ENCODE results near the gene HSF4. TPM values are rescaled to one million over a fixed set of nuclear protein-coding genes. Genes with fewer than 3 reads are reported as not detected.
A peak's percentile ranks its signal among the peaks of the same experiment; 100 is the strongest.

Gene HSF4
- total RNA-seq, 1 experiment from 2014 or later, result 17.9 TPM

DNA sequence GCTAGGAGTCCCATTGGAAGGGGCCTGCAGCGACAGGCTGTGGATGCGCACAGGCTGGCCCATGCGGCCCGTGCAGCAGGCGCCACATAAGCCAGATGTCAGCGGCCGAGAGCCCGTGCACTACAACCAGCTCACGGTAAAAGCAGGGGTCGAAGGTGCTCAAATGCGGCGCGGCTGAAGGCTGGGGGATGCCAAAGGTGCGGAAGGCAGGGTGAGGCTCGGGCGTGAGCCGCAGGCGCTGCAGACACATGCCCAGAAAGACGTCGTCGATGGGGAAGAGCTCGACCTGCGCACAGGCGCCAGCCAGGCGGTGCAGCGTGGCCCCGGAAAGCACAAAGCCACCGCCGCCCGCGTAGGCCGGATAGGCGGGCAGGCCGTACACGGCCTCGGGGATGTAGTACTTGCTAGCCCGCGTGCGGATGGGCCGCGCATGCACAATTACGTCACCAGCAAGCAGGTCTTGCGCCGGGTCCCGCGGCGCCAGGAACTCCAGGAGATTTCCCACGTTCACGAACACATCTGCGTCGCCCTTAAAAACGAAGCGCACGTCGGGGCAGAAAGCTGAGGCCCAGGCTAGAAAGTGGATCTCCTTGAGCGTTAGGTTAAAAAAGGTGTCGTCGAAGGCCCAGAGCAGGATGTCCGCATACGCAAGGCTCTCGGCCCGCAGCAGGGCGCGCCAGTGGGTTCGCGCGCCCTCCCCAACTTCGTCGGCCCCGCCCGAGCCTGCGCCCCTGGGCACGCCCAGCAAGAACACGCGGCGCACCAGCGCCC lies 15.1 kb upstream of the HSF4 start:
- DNase-seq (ENCODE audit: low spot score), result no peak
- in situ Hi-C loops (cut with HindIII; ENCODE audit: low sequenced_read_pairs), result no loop called here

DNA sequence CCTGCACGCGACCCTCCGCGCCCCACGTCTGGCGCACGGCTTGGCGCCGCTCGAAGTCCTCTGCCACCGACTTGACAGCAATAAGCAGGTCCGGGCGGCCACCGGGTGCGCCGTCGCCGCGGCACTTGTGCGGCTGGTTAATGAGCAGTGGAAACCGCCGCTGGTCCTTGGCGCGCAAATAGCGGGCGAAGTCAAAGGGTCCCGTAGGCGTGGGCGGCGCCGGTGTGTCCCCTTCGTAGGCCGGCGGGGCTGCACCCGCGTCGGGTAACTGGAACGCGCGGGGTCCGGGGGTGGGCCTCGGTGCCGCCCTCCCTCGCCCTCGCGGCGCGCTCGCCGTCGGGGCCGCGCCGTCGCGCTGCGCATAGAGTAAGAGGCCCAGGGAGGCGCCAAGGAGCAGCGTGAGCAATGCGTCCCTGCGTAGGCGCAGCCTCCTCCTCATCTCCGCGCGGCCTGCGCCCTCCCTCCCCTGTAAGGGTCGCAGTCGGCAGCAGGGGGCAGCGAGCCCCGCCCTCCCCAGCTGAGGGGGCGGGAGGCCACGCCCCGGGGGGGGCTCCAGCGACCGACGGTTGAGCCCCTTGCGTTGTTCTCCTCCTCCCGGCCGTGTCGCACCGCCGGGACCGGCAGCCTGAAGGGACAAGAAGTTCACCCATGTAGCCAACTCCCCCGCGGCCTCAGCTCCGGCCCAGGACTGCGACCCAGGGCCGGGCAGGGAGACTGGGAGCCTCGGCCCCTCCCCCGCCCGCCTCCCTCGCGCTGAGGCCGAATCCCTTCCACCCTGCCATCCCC lies 14.3 kb upstream of the HSF4 start:
- DNase-seq (ENCODE audit: low spot score), result no peak
- in situ Hi-C loops (cut with HindIII; ENCODE audit: low sequenced_read_pairs), result no loop called here

DNA sequence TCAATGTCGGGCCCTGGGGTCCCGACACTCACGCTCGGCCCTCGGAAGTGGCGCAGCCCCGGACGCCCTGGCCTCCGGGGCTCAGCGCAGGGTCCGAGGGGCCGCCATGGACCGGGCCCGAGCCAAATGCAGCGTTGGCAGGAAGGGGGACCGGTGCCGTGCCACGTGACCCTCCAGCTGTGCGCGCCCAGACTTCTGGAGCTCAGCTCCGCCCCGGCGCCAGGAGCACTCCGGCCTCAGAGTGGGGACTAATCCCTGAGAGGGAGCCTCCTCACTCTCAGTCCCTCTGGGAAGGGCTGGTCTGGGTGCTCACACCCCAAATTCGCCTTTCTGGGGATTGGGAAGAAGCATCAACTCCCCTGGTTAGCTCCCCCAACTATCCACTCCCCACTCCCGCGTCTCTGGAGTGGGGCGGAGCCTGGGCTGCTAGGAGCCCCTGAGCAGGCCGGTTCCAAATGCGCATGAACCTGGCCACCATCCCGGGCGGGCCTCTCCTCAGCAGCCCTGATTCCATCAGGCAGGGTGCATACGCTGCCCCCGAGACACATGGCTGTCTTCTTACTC lies 13.6 kb upstream of the HSF4 start, which contains the start of gene B3GNT9:
TSS of gene B3GNT9 (minus strand) at position 166 of the 564 bp plus-strand sequence. CDS start 513 bp downstream, outside the sequence.
- no peak for DNase-seq (ENCODE audit: low spot score)
- in situ Hi-C loops (cut with HindIII; ENCODE audit: low sequenced_read_pairs), result no loop called here

DNA sequence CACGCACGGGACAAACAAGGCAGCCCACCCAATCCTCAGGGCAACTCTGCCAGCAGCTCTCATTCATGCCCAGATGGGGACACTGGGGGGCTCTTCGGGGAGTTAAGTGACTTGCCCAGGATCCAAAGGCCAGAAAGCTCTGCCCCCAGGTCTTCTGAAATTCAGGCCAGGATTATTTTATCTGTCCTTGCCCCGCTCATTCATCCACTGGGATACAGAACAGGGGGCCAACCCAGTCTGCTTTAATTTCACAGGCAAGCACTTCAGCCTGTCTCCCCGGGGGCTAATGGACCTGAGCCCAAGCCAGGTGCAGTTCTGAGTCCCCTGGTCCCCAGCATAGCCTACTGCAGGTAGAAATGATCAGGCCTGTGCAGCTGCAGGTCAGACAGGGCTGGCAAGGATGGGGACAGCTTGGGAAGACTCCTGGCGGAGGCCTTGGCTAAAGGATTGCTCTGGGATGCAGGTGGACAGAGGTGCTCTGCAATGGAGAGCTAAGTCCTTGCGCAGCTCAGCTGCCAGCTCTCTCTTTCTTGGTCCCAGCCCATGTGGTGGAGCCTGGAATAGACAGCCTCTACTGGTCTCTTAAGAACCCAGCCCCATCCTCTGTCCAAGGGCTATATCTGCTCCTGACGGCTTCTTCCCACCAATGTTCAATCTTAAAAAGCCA lies 13.0 kb upstream of the HSF4 start:
- in situ Hi-C loops (cut with HindIII; ENCODE audit: low sequenced_read_pairs), result no loop called here
- no peak for DNase-seq (ENCODE audit: low spot score)

DNA sequence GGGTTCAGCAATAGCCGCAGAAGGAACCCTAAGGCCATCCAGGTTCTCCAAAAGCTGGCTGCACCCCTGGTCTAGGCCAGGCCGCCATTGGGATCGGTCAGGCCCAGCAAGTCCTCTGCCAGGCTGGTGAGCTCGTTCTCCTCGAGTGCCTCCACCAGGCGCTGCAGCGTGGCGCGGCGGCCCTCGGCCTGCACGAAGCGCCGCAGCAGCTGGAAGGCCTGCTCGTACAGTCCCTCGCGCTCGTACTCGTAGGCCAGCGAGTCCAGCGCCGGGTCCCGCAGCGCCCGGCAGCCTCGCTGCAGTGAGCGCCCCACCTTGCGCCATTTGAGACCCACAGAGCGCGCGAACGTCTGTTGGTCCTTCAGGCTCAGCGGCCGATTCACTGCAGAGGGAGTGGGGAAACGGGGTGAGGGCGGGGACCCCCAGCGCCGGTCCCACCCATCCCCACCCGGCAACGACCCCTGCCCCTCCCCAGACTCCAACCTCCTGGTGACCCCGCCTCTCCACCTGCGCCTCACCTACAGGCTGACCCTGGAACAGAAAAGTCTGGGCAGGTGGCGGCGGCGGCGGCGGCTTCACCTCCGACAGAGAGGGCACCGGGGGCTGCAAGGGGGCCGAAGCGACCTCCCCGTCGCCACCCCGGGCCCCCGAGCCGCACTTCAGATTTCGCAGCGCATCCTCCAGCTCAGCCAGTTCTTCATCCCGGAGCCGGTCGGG lies 9.8 kb upstream of the HSF4 start:
- DNase-seq (ENCODE audit: low spot score), result no peak
- in situ Hi-C loops (cut with HindIII; ENCODE audit: low sequenced_read_pairs), result no loop called here

DNA sequence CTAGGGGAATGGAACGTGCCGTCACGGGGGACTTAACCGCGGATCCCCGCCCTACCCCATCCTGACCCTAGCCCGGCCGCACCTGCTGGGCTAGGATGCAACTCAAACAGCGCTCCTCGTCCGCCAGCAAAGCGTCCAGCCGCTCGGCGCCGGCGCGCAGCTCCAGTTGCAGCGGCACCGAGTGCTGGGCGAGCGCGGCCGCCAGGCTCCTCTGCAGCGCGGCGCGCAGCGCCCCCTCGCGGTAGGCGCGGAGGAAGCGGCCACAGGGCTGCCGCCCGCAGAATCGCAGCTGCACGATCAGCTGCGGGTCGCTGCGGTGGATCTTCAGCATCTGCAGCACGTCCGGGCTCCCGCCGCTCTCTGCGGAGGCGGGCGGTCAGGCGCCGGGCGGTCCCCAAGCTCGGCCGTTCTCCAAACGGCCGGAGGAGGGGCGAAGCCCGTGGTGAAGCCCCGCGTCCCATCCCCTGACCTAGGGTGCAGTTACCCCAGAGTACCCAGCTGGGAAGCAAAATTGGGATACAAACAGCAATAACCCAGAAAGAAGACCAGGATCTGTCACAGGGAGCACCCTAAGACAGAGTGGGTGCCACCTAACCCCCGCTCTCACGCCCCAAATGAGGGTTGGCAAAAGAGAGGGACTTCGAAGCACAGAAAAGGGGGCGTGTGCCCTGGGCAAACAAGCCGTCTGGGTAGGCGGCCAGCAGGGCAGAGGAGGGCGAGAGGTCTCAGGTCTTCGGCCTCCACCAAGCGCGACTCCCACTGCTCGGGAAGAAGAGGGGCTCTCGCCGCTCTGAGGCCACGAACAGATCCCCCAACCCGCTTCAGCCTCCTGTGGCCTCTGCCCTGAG lies 9.0 kb upstream of the HSF4 start:
- in situ Hi-C loops (cut with HindIII; ENCODE audit: low sequenced_read_pairs), result no loop called here
- peak; percentile 63 for DNase-seq (ENCODE audit: low spot score)

DNA sequence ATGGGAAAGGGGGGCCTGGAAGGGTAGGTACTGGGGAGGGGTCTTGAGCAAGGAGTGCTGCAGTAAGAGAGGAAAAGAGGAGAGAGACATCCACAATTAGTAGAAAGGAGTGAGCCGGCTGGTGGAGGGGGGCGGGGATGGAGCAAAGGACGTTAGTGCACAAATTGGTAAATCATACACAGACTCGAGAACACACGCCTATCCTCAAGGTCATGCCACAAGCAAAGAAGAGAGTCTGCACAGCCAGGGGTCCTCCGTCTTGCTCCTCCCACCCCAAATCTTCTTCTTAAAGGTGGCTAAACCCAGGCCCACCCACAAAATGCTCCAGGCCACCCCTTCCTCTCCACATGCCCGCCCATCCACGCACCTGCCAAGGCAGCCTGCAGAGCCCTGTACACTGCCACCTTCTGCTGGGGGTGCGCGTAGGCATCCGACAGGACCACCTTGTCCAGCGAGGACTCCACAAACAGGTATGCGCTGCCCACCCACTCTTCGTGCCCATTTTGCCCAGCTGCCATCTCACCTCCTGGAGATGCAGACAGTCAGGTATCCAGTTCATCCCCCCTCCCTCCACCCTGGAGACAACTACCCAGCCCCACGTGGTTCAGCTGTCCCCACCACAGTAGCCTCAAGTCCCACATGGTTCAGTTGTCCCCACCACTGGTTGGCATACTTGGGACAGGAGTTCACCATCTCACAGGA lies 8.3 kb upstream of the HSF4 start:
- in situ Hi-C loops (cut with HindIII; ENCODE audit: low sequenced_read_pairs), result no loop called here
- DNase-seq (ENCODE audit: low spot score), result no peak

DNA sequence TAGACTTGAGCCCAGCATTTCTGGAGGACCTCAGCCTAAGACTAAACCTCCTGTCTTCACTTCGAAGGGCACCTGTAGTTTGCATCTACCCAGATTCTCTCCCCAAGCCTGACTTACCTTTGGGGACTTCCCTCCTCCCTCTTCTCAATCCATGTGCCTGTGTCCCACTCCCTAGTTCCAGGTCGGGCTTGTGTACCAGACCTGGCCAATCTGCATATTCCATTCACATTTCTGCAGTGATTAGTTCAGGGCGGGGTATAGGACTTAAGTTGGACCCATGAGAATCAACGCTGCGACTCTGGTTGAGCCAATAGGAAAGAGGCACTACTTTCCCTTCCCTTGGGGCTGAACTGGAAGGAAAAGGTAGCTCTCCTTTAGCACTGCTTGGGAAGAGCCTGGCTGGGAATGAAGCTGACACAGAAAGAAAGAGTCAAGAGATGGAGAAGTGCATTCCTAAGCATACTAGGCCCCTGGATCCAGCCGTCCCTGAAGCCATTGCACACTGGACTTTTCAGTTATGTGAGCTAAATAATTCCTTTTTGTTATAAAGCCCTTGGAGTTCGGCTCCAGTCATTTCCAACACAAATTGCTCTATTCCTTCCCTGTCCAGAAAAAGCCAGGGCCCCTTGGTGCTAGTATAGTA lies 7.3 kb upstream of the HSF4 start:
- no peak for DNase-seq (ENCODE audit: low spot score)
- in situ Hi-C loops (cut with HindIII; ENCODE audit: low sequenced_read_pairs), result no loop called here

DNA sequence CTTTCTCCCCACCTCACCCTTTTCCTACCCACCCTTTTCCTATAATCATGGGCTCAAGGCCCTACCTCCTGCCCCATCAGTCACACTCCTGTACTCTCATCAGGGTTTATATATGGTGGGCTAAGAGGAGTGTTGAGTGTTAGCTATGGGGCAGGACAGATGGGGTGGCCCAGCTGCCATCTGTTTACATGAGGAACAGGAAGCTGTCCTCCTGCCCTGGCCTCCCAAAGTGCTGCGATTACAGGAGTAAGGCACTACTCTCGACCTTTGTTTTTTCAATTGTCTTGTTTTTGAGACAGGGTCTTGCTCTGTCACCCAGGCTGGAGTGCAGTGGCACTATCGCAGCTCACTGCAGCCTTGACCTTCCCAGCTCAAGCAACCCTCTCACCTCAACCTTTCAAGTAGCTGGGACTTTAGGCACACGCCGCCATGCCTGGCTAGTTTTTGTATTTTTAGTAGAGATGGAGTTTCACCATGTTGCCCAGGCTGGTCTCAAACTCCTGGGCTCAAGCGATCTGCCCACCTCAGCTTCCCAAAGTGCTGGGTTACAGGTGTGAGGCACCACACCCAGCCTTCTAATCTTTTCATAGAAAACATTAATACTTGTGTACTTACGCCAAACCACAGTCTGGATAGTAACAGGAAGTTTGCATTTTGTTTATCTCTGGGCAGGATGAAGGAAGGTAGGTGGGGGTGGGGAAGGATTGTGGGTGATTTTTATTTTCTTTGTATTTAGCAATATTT lies 6.5 kb upstream of the HSF4 start:
- in situ Hi-C loops (cut with HindIII; ENCODE audit: low sequenced_read_pairs), result no loop called here
- no peak for DNase-seq (ENCODE audit: low spot score)

DNA sequence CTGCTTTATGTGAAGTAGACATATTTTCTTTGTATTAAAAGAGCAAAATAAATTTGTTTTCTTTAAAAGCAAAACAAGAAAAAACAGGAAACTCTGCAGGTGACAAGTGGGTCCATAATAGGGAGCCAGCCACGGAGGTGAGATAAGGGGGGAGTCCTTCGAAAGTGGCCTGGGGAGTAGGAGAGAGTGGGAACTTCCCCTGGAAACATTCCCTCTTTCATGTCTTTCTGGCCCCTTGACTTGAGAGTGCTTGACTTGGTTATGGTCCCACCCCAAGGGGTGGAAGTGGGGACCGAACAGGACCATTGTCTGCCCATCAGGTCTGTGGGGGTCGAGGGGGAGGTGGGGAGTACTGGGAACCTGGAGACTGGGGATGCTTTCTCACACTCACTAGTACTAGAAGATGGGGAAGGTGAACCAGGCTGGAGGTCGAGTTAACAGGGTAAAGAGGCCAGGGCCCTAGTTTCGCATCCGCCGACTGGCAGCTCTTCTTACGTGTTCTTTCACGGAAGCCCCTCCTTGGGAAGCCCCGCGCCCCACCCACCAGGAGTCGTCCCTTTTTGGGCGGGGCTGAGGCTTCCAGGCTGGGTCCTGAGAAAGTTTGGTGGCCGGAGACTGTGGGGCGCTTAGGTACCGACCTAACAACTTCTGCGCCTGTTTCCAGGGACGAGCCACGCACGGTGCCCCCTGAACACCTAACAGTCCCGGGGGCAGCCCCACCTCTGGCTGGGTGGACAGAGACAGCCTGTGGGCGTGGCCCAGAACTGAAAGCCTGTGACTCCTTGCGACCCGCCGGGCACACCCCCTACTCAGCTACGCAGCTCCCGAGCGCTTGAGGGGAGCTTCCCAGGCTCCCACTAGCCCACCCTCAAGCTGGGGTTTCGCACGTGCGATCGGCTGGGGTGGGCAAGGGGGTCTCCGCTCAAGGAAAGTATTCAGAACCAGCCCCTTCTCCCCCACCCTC lies 5.6 kb upstream of the HSF4 start:
- in situ Hi-C loops (cut with HindIII; ENCODE audit: low sequenced_read_pairs), result no loop called here
- DNase-seq (ENCODE audit: low spot score), result no peak

DNA sequence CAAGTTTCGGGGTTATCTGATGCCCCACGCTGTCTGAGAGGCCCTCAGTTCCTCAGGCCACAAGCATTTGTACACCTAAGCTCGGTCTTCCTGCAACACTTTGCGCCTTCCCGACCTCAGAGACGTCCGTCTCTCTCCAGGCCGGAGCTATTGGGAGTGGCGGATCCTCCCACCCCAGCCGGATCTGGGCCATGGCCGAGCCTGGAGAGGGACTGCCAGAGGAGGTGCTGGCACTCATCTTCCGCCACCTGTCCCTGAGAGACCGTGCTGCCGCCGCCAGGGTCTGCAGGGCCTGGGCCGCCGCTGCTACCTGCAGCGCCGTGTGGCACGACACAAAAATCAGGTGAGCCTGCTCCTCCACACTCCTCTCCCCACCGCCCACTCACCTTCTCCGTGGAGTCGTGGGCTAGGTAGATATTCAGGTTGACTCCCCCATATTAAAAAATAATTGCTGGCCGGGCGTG lies 2.9 kb upstream of the HSF4 start:
- in situ Hi-C loops (cut with HindIII; ENCODE audit: low sequenced_read_pairs), result no loop called here
- peak; percentile 81 for DNase-seq (ENCODE audit: low spot score)

DNA sequence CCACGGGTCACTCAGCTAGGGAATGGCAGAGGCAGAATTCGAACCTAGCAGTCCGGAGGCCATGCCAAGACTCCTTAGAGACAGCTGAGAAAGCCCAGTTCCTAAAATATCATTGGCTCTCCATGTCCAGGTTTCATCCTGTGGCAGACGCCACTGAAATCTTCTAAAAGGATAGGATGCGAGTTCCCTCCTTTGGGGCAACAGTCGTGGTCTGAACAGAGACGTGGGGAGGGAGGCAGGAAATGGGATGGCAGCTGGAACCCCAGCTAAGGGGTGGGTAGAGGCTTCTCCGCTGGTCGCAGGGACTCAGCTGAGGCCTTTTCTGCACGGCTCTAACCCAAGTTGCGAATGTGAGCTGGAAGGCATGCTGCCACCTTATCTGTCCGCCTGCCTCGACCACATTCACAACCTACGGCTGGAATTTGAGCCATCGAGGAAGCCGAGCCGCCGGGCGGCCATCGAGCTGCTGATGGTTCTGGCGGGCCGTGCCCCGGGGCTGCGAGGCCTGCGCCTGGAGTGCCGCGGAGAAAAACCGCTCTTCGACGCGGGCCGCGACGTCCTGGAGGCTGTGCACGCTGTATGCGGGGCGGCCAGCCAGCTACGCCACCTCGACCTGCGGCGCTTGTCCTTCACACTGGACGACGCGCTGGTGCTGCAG lies 1.9 kb upstream of the HSF4 start:
- in situ Hi-C loops (cut with HindIII; ENCODE audit: low sequenced_read_pairs), result no loop called here
- DNase-seq (ENCODE audit: low spot score), result peak; percentile 61

DNA sequence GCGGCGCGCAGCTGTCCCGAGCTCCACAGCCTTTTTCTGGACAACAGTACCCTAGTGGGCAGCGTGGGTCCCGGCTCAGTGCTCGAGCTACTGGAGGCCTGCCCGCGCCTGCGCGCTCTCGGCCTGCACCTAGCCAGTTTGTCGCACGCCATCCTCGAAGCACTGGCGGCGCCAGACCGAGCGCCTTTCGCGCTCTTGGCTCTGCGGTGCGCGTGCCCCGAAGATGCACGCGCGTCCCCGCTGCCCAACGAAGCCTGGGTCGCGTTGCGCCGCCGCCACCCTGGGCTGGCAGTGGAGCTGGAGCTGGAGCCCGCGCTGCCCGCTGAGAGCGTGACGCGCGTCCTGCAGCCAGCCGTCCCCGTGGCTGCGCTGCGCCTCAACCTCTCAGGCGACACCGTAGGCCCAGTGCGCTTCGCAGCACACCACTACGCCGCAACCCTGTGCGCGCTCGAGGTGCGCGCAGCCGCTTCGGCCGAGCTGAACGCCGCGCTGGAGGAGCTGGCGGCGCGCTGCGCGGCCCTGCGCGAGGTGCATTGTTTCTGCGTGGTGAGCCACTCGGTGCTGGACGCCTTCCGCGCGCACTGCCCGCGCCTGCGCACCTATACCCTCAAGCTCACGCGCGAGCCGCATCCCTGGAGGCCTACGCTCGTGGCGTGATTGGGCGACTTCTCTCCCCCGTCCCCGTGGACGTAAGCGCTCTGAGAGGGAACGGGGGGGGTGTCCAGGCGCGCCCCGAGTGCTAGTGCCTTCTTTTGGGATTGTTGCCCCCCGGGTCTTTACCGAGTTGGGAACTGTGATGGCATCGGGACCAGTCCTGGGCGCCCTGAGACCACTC lies 1.2 kb upstream of the HSF4 start:
- DNase-seq (ENCODE audit: low spot score), result peak; percentile 88
- in situ Hi-C loops (cut with HindIII; ENCODE audit: low sequenced_read_pairs), result no loop called here

DNA sequence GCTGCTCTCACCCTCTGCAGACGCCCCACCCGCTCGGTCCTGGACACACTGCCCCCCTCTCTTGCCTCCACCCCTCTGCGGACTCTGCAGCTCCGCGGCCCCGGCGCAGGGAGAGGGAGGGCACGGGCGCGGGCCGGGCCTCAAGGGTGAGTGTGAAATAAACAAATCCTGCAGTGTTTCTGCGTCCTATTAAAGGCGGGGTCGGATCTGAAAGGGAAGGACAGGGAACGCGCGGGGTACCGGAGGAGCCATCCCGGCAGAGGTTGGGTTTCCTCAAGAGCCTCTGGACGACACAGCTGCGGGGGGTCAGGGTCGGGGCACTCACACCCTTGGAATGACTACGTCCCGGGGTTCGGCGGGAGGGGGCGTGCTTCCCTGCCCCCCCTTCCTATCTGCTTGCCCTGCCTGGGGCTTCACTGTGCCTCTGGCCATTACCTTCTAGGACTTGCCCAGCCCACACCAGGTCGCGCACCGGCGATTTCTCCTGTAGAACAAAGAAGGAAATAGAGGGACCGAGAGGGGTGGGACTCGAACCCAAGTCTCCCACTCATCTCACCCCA lies 466 bp upstream of the HSF4 start:
- DNase-seq (ENCODE audit: low spot score), result no peak
- in situ Hi-C loops (cut with HindIII; ENCODE audit: low sequenced_read_pairs), result no loop called here
